Measurements from ENCODE around the gene DNASE1.

Gene DNASE1

GRCh38 chr16:3661922-3662321 is 7.4 kb downstream of the DNASE1 start:
- no peaks in the 10 kb centered on the region for H3K9me3 ChIP-seq (ENCODE audit: low read length)
- no peaks in the 10 kb centered on the region for H3K4me1 ChIP-seq (ENCODE audit: insufficient read depth, low read length)
- no peaks in the 10 kb centered on the region for H3K27me3 ChIP-seq (ENCODE audit: insufficient read depth, low read length)
- H3K36me3 ChIP-seq (ENCODE audit: insufficient read depth, low read length) = peaks cover 84% of the 10 kb centered on the region
- no peak overlapping the region for H3K4me3 ChIP-seq (ENCODE audit: low read length)
- no peak overlapping the region for H2AFZ ChIP-seq (ENCODE audit: low read depth, low read length)

DNA sequence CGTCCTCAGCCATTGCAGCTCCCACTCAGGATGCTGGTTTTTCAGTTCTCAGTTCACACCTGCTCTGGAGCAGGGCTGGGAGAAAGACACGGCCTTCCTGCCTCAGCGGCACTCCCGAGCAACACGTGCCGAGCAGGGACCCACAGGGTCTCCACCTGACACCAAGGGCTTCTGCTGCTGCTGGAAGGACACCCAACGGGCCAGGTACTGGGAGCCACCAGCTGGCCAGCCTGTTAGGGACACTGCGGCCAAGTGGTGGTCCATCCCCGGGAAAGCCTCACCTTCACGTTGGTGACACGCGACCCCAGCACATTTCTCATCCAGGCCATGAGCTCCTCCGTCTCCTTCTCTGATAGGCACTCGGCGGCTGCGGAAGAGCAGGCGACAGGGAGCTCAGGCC is 8.1 kb downstream of the DNASE1 start:
- Histone ChIP-seq H3K27me3 (ENCODE audit: insufficient read depth, low read length) (no peaks in the 10 kb centered on the region), H3K4me1 (ENCODE audit: insufficient read depth, low read length) (no peaks in the 10 kb centered on the region), H2AFZ (ENCODE audit: low read depth, low read length) (no peak overlapping the region), H3K9me3 (ENCODE audit: low read length) (no peaks in the 10 kb centered on the region), H3K36me3 (ENCODE audit: insufficient read depth, low read length) (peaks cover 82% of the 10 kb centered on the region), H3K4me3 (ENCODE audit: low read length) (no peak overlapping the region)

DNA sequence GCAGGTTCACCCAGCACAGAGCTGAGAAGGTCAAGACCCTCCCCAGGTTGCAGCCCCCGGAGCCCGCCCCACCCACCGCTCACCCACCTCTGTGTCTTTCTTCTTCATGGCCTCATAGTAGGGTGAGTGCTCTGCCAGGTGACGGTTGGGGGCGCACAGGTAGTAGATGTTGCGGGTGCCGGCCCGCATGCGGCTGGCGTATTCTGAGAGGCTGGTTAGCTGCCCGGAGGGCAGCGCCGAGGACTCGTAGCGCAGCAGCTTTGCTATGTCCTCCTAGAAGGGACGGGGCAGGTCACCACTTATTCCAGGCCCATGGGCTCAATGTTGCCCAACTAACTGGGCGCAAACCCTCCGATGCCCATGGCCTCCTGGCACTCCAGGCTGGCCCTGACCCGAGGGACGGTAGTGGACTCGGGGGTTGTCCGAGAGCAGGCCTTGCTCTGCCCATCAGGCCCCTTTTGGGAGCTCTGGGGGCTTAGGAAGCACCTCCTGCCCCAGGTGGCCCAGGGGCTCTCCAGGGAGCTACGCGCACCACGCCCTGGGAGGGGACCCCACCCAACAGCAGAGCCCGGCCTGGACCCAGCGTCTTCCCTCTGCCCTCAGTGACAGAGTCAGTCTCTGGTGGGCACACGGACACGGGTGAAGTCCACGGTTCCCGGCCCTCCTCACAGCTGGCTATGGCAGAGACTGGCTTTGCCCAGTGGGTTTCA is 9.9 kb downstream of the DNASE1 start:
- no peaks in the 10 kb centered on the region for H3K4me1 ChIP-seq (ENCODE audit: insufficient read depth, low read length)
- H2AFZ ChIP-seq (ENCODE audit: low read depth, low read length) = no peak overlapping the region
- H3K27me3 ChIP-seq (ENCODE audit: insufficient read depth, low read length) = no peaks in the 10 kb centered on the region
- H3K4me3 ChIP-seq (ENCODE audit: low read length) = no peak overlapping the region
- H3K9me3 ChIP-seq (ENCODE audit: low read length) = peaks cover 8% of the 10 kb centered on the region
- peaks cover 79% of the 10 kb centered on the region for H3K36me3 ChIP-seq (ENCODE audit: insufficient read depth, low read length)

DNA sequence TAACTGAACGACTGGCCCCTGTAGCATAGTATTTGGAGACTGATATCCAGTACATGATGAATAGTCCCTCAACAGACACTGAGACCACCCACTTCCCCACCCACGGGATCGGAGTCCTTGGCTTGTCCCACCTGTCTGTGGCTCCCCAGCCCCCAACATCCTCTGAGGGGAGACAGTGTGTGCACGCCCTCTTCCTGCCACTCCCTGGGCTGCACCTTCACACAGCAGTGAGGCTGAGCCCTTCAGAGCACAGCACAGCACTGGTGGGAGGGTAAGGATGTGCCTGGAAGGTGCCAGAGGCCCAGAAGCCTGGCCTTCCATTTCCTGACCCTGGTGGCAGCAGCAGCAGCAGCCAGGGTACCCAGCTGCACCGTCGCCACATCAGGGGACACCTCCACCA is 11.0 kb downstream of the DNASE1 start:
- Histone ChIP-seq H3K4me3 (ENCODE audit: low read length) (no peak overlapping the region), H3K36me3 (ENCODE audit: insufficient read depth, low read length) (peaks cover 73% of the 10 kb centered on the region)

GRCh38 chr16:3668626-3669025 is 14.1 kb downstream of the DNASE1 start:
- no peak overlapping the region for H2AFZ ChIP-seq (ENCODE audit: low read depth, low read length)
- H3K4me1 ChIP-seq (ENCODE audit: insufficient read depth, low read length) = no peaks in the 10 kb centered on the region
- H3K36me3 ChIP-seq (ENCODE audit: insufficient read depth, low read length) = peaks cover 74% of the 10 kb centered on the region
- no peaks in the 10 kb centered on the region for H3K27me3 ChIP-seq (ENCODE audit: insufficient read depth, low read length)
- peaks cover 8% of the 10 kb centered on the region for H3K9me3 ChIP-seq (ENCODE audit: low read length)
- H3K4me3 ChIP-seq (ENCODE audit: low read length) = no peak overlapping the region

More for the DNA sequence above, 11.0 kb downstream of the DNASE1 start:
- Histone ChIP-seq H3K9me3 (ENCODE audit: low read length) (peaks cover 8% of the 10 kb centered on the region), H3K4me1 (ENCODE audit: insufficient read depth, low read length) (no peaks in the 10 kb centered on the region), H2AFZ (ENCODE audit: low read depth, low read length) (no peak overlapping the region), H3K27me3 (ENCODE audit: insufficient read depth, low read length) (no peaks in the 10 kb centered on the region)

GRCh38 chr16:3669082-3669481 is 14.6 kb downstream of the DNASE1 start:
- Histone ChIP-seq H3K4me1 (ENCODE audit: insufficient read depth, low read length) (no peaks in the 10 kb centered on the region), H2AFZ (ENCODE audit: low read depth, low read length) (no peak overlapping the region), H3K27me3 (ENCODE audit: insufficient read depth, low read length) (no peaks in the 10 kb centered on the region), H3K4me3 (ENCODE audit: low read length) (no peak overlapping the region), H3K36me3 (ENCODE audit: insufficient read depth, low read length) (peaks cover 74% of the 10 kb centered on the region), H3K9me3 (ENCODE audit: low read length) (peaks cover 8% of the 10 kb centered on the region)

GRCh38 chr16:3670711-3671110 is 16.2 kb downstream of the DNASE1 start:
- H3K9me3 ChIP-seq (ENCODE audit: low read length) = peaks cover 8% of the 10 kb centered on the region
- no peak overlapping the region for H2AFZ ChIP-seq (ENCODE audit: low read depth, low read length)
- H3K4me1 ChIP-seq (ENCODE audit: insufficient read depth, low read length) = no peaks in the 10 kb centered on the region
- no peaks in the 10 kb centered on the region for H3K27me3 ChIP-seq (ENCODE audit: insufficient read depth, low read length)
- H3K36me3 ChIP-seq (ENCODE audit: insufficient read depth, low read length) = peaks cover 73% of the 10 kb centered on the region
- no peak overlapping the region for H3K4me3 ChIP-seq (ENCODE audit: low read length)

GRCh38 chr16:3671424-3671823 is 16.9 kb downstream of the DNASE1 start:
- peaks cover 71% of the 10 kb centered on the region for H3K36me3 ChIP-seq (ENCODE audit: insufficient read depth, low read length)

GRCh38 chr16:3672571-3673041 is 18.1 kb downstream of the DNASE1 start:
- H3K4me1 ChIP-seq (ENCODE audit: insufficient read depth, low read length) = no peaks in the 10 kb centered on the region
- H2AFZ ChIP-seq (ENCODE audit: low read depth, low read length) = no peak overlapping the region
- H3K9me3 ChIP-seq (ENCODE audit: low read length) = peaks cover 8% of the 10 kb centered on the region
- no peaks in the 10 kb centered on the region for H3K27me3 ChIP-seq (ENCODE audit: insufficient read depth, low read length)
- H3K36me3 ChIP-seq (ENCODE audit: insufficient read depth, low read length) = peaks cover 70% of the 10 kb centered on the region
- no peak overlapping the region for H3K4me3 ChIP-seq (ENCODE audit: low read length)

More at GRCh38 chr16:3671424-3671823, 16.9 kb downstream of the DNASE1 start:
- no peaks in the 10 kb centered on the region for H3K4me1 ChIP-seq (ENCODE audit: insufficient read depth, low read length)
- no peak overlapping the region for H2AFZ ChIP-seq (ENCODE audit: low read depth, low read length)
- H3K4me3 ChIP-seq (ENCODE audit: low read length) = no peak overlapping the region
- no peaks in the 10 kb centered on the region for H3K27me3 ChIP-seq (ENCODE audit: insufficient read depth, low read length)
- peaks cover 8% of the 10 kb centered on the region for H3K9me3 ChIP-seq (ENCODE audit: low read length)

- Histone ChIP-seq H3K9me3 (ENCODE audit: low read length) (peaks cover 8% of the 10 kb centered on the region), H3K27me3 (ENCODE audit: insufficient read depth, low read length) (no peaks in the 10 kb centered on the region), H3K4me3 (ENCODE audit: low read length) (no peak overlapping the region), H3K36me3 (ENCODE audit: insufficient read depth, low read length) (peaks cover 76% of the 10 kb centered on the region), H3K4me1 (ENCODE audit: insufficient read depth, low read length) (no peaks in the 10 kb centered on the region), H2AFZ (ENCODE audit: low read depth, low read length) (no peak overlapping the region)
Measured at GRCh38 chr16:3673201-3673600, 18.7 kb downstream of the DNASE1 start.

DNA sequence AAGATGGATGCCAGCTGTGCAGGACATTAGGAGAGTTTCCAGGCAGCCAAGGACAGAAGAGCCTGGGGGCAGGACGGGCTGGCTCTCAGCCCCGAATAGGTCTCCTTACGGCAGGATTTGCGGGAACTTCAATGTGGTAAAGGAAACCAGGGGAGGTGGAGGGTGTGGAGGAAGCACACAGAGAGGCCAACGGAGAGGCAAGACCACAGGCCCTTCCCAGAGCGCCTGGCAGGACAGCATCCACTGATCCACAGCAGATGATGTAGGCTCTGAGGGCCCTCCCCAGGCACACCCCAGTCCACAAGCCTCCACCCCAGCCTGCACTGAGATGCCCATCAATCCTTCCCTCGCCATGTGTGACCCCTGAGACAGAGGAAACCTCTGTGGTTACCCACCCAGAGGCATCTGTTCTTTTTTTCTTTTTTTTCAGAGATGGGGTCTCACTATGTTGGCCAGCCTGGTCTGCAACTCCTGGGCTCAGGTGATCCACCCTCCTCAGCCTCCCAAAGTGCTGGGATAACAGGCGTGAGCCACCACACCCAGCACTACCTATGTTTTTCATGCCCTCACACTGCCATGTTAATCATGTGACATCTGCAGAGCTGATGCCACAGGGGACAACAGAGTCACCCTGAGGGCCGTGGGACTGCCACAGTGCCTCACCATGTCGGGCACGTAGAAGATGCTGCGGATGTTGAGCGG is 19.3 kb downstream of the DNASE1 start:
- H3K4me3 ChIP-seq (ENCODE audit: low read length) = no peak overlapping the region
- peaks cover 4% of the 10 kb centered on the region for H3K9me3 ChIP-seq (ENCODE audit: low read length)
- no peaks in the 10 kb centered on the region for H3K4me1 ChIP-seq (ENCODE audit: insufficient read depth, low read length)
- H2AFZ ChIP-seq (ENCODE audit: low read depth, low read length) = no peak overlapping the region
- no peaks in the 10 kb centered on the region for H3K27me3 ChIP-seq (ENCODE audit: insufficient read depth, low read length)
- peaks cover 75% of the 10 kb centered on the region for H3K36me3 ChIP-seq (ENCODE audit: insufficient read depth, low read length)

DNA sequence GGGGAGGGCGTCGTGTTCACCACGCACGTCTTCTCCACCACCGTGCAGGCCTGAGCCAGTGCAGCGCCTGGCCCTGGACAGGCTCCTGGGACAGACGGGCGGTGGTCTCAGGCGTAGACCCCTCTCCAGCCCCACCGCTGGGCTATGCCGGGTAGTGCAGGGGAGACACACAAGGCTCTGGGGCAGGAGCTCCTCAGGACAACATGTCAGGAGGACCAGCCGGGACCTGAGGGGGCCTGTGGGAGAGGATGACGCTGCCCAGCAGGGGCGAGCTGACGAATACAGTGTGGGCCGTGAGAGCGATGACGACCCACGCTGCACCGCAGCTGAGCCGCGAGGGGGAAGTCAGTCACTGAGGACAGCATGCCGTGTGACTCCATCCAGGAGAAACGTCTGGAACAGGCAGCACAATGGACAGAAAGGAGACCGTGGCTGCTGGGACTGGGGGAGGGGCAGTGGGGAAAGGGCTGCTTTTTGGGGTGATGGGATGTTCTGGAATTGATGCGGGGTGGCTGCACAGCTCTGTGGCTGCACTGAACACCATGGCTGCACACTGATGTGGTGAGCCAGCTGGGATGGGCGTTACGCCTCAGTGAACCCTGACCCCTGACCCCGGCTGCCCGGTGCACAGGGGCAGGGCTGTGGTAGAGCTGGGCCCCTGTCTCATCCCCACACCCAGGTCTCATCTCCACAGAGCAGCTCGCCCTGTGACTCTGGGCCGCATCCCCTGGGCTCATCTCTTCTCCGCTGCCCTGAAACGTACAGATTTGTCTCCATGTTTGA is 20.2 kb downstream of the DNASE1 start:
- H3K4me3 ChIP-seq (ENCODE audit: low read length) = no peak overlapping the region
- no peaks in the 10 kb centered on the region for H3K9me3 ChIP-seq (ENCODE audit: low read length)
- H3K4me1 ChIP-seq (ENCODE audit: insufficient read depth, low read length) = no peaks in the 10 kb centered on the region
- H2AFZ ChIP-seq (ENCODE audit: low read depth, low read length) = no peak overlapping the region
- no peaks in the 10 kb centered on the region for H3K27me3 ChIP-seq (ENCODE audit: insufficient read depth, low read length)
- H3K36me3 ChIP-seq (ENCODE audit: insufficient read depth, low read length) = peaks cover 78% of the 10 kb centered on the region

- no peaks in the 10 kb centered on the region for H3K9me3 ChIP-seq (ENCODE audit: low read length)
- no peaks in the 10 kb centered on the region for H3K4me1 ChIP-seq (ENCODE audit: insufficient read depth, low read length)
- H2AFZ ChIP-seq (ENCODE audit: low read depth, low read length) = no peak overlapping the region
- H3K27me3 ChIP-seq (ENCODE audit: insufficient read depth, low read length) = no peaks in the 10 kb centered on the region
- H3K36me3 ChIP-seq (ENCODE audit: insufficient read depth, low read length) = peaks cover 85% of the 10 kb centered on the region
- H3K4me3 ChIP-seq (ENCODE audit: low read length) = no peak overlapping the region
Measured at GRCh38 chr16:3675601-3676130, 21.2 kb downstream of the DNASE1 start.
